GM06990 (cell line): ENCODE data around the gene RTL10.

Experiments
- DNase-seq: peaks from one replicate; pipeline ENCODE4 v3.0.0-alpha.2; 2011; ENCODE audit not compliant: insufficient read length; ENCODE audit errors: extremely low read depth
- H3K27me3 ChIP-seq: replicated peaks from 2 replicates; pipeline ENCODE4 v1.6.0; 2011; ENCODE audit warnings: low read length; ENCODE audit not compliant: control insufficient read depth, insufficient read depth
- H3K36me3 ChIP-seq: 2 replicates; pipeline ENCODE4 v1.5.1; 2011; ENCODE audit warnings: low read length; ENCODE audit not compliant: control insufficient read depth, insufficient read depth
- H3K4me3 ChIP-seq: replicated peaks from 2 replicates; pipeline ENCODE4 v1.5.1; 2011; ENCODE audit warnings: low read depth, mild to moderate bottlenecking, control low read depth, low read length
- TF ChIP-seq, protein P1 (sequence below): IDR thresholded peaks from 2 replicates; pipeline ENCODE4 v1.5.1; 2011; ENCODE audit warnings: low read length, control low read depth, mild to moderate bottlenecking, inconsistent platforms; ENCODE audit not compliant: insufficient read depth, poor library complexity, severe bottlenecking

Gene RTL10

DNA sequence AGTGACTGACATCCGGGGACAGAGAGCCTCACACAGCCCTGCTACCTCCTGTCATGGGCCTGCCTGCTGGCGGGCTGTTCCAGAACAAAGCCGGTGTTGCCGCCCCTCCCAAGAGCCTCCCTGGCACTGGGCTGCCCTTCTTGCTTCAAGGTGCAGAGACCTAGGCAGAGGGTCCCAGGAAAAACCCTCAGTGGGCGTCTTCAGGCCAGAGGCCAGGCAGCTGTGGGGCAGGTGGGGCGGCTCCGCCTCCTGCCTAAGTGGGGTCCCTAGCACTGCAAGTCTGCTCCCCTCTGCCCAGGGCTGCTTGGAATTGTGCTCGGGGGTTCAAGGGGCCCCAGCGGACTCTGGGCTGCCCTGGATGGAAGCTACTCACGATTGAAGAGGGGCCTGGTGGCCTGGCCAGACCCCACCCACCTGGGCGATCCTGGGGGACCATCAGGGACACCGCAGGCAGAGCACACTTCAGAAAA lies 20.4 kb upstream of the RTL10 start:
- DNase-seq: peak; percentile 3
- no peak overlapping the region for H3K4me3 ChIP-seq
- TF ChIP-seq, protein P1, sequence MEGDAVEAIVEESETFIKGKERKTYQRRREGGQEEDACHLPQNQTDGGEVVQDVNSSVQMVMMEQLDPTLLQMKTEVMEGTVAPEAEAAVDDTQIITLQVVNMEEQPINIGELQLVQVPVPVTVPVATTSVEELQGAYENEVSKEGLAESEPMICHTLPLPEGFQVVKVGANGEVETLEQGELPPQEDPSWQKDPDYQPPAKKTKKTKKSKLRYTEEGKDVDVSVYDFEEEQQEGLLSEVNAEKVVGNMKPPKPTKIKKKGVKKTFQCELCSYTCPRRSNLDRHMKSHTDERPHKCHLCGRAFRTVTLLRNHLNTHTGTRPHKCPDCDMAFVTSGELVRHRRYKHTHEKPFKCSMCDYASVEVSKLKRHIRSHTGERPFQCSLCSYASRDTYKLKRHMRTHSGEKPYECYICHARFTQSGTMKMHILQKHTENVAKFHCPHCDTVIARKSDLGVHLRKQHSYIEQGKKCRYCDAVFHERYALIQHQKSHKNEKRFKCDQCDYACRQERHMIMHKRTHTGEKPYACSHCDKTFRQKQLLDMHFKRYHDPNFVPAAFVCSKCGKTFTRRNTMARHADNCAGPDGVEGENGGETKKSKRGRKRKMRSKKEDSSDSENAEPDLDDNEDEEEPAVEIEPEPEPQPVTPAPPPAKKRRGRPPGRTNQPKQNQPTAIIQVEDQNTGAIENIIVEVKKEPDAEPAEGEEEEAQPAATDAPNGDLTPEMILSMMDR: no peak
- H3K36me3 ChIP-seq: no peaks in the 10 kb centered on the region
- no peaks in the 10 kb centered on the region for H3K27me3 ChIP-seq

DNA sequence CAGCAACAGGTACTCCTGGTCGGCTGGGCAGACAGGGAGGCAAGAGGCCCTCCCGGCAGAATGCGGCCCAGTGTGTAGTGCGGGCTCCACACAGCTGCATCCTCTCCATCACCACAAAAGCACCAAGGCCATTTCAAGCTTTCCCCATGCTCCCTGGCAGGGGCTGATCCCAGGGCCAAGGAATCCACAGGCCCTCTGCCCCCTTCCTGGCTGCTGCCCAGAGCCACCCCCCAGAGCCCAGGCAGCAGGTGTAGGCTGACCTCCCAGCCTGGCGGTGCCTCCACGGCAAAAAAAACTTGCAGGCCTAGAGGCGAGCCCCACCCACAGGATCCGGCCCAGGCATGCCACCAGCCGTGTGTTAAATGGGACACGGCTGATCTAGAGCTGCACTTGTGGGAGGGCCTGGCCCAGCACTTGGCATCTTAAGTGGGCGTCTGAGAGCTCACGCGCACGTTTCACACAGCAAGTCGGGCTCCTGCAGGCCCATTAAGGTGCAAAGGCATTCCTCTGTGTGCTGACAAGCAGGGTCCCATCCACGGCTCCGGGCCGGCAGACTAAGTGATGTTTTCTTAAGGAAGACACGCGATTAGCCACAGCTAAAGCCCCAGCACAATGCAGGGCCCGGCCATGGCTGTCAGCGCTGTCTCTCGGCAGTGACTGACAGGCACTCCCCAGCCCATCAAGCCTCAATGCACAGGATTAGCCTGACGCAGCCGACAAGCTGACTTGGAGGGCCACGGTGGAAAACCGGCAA lies 19.8 kb upstream of the RTL10 start:
- H3K36me3 ChIP-seq: no peaks in the 10 kb centered on the region

DNA sequence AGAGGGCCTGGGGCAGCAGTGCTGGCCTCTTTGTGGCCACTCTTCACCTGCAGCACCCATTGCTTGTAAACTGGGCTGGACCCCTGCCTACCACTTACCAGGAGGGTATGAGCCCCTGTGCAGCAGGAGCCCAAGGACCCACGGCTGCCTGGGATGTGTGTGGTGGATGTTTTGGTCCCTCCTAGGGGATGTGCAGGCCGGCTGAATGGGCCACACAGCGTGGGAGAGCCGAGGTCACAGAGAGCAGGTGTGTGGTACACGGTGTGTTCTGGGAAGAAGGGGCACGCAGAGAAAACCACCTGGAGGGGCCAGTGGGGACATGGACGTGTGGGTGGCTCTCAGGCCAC lies 19.3 kb upstream of the RTL10 start:
- H3K27me3 ChIP-seq: no peaks in the 10 kb centered on the region
- H3K36me3 ChIP-seq: no peaks in the 10 kb centered on the region
- TF ChIP-seq, protein P1: no peak
- no peak overlapping the region for H3K4me3 ChIP-seq
- no peak for DNase-seq

More for the DNA sequence above, 19.8 kb upstream of the RTL10 start:
- Histone ChIP-seq H3K27me3 (no peaks in the 10 kb centered on the region), H3K4me3 (no peak overlapping the region)
- DNase-seq: peak; percentile 10
- TF ChIP-seq, protein P1: no peak

GRCh38 chr22:19873138-19873959 lies 18.7 kb upstream of the RTL10 start:
- no peaks in the 10 kb centered on the region for H3K27me3 ChIP-seq
- TF ChIP-seq, protein P1: no peak
- no peak for DNase-seq
- H3K36me3 ChIP-seq: no peaks in the 10 kb centered on the region
- no peak overlapping the region for H3K4me3 ChIP-seq

DNA sequence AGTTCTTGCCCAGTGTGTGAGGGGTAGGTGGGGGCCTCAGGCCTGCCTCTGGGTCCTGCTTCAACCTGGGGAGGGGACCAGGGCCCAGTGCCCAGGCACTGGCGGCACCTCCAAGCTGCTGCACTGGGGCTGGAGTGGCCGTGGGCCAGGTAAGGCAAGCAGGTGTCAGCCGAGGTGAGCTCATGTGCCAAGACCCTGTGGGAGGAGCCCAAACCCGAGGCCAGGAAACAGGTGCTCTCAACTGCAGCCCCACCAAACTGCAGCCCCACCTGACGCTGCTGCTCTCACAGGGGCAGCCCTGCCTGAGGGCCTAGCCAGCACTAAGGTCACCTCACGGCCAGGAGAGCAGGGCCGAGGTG lies 18.1 kb upstream of the RTL10 start:
- no peaks in the 10 kb centered on the region for H3K36me3 ChIP-seq
- no peaks in the 10 kb centered on the region for H3K27me3 ChIP-seq
- no peak overlapping the region for H3K4me3 ChIP-seq
- DNase-seq: no peak
- TF ChIP-seq, protein P1: no peak
